ENCODE results near the gene DMRTB1. TPM values are rescaled to one million over a fixed set of nuclear protein-coding genes. Genes with fewer than 3 reads are reported as not detected.

DMRTB1 gene
- total and polyA plus RNA-seq, 2 donors (not counting 1 experiment from before 2014, with no cell fraction given) = not detected

DNA sequence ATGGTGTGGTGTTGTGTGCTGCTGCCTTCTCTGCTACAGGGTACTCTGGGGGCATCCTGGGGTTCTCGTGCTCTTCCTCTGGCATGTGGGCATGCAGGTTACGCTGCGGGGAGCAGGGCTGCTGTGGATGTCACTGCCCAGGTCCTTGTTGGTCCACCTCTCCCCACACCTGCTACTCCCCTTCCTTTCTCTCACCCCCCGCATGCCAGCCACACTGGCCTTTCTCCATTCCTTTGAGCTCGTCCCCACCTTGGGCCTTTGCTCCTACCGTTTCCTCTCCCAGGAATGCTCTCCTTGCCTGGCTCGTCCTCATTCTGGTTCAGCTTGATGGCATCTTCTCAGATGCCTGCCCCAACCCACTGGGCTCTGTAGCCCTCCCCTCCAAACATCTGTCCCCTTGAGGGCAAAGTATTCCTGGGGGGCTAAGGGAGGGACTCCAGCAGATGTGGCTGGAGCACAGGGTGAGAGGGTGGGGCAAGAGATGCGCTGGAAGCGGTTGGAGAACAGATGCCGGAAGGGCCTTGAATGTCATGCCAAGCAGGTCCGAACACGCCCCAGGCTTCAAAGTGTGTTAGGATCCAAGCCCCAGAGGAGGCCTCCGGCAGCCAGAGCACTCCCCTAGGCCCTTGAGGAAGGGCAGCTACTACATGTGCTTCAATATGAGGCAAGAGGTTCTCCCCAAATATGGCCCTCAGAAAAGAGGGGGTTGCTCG lies 23.4 kb downstream of the DMRTB1 start:
- Mint-ChIP-seq H3K4me3 (no peak overlapping the region), H3K4me1 (no peaks in the 10 kb centered on the region), H3K27me3 (peaks cover 25% of the 10 kb centered on the region), H3K27ac (no peak overlapping the region), H3K9me3 (ENCODE audit: insufficient read depth) (no peaks in the 10 kb centered on the region)
- intact Hi-C loops (cut with micrococcal nuclease) = no loop called here
- Histone ChIP-seq H3K9me3 (ENCODE audit: control extremely low read depth in 1 of 3, control insufficient read depth in 2 of 3, insufficient read depth in 1 of 3, low read length in 2 of 3) (no peaks in the 10 kb centered on the region), H3K4me1 (ENCODE audit: control insufficient read depth in 2 of 2, insufficient read depth in 2 of 2, low read length in 2 of 2) (no peaks in the 10 kb centered on the region), H4K20me1 (ENCODE audit: control insufficient read depth, insufficient read depth, low read length, poor library complexity, severe bottlenecking) (no peaks in the 10 kb centered on the region), H2AFZ (ENCODE audit: insufficient read depth, low read depth, low read length, poor library complexity, severe bottlenecking) (no peak overlapping the region), H3K27ac (ENCODE audit: low read length in 2 of 2) (no peak overlapping the region), H3K36me3 (replicated peaks in 1 of 2; ENCODE audit: control extremely low read depth in 1 of 2, control insufficient read depth in 1 of 2, extremely low read depth in 1 of 2, insufficient read depth in 2 of 2, low read length in 1 of 2) (no peaks in the 10 kb centered on the region), H3K27me3 (replicated peaks in 1 of 4; ENCODE audit: control extremely low read depth in 1 of 4, control insufficient read depth in 3 of 4, insufficient read depth in 4 of 4, low read length in 3 of 4) (peaks cover 0 to 4% (median 0%) of the 10 kb centered on the region in 4 experiments), H3K79me2 (ENCODE audit: control insufficient read depth, insufficient read depth, low read length) (no peaks in the 10 kb centered on the region), H3K4me2 (replicated peaks; ENCODE audit: low read depth, low read length, poor library complexity, severe bottlenecking) (no peak overlapping the region), H3K4me3 (ENCODE audit: control extremely low read depth in 1 of 5, extremely low read depth in 1 of 5, insufficient read depth in 1 of 5, low read depth in 2 of 5, low read length in 4 of 5) (no peak overlapping the region), H3K9ac (ENCODE audit: low read length) (no peak overlapping the region)
- TF ChIP-seq EZH2 (IDR thresholded peaks at IDR 0.05; ENCODE audit: borderline replicate concordance, insufficient read depth, low read depth, low read length, poor library complexity, severe bottlenecking) = no peak
- TF ChIP-seq, protein P1, sequence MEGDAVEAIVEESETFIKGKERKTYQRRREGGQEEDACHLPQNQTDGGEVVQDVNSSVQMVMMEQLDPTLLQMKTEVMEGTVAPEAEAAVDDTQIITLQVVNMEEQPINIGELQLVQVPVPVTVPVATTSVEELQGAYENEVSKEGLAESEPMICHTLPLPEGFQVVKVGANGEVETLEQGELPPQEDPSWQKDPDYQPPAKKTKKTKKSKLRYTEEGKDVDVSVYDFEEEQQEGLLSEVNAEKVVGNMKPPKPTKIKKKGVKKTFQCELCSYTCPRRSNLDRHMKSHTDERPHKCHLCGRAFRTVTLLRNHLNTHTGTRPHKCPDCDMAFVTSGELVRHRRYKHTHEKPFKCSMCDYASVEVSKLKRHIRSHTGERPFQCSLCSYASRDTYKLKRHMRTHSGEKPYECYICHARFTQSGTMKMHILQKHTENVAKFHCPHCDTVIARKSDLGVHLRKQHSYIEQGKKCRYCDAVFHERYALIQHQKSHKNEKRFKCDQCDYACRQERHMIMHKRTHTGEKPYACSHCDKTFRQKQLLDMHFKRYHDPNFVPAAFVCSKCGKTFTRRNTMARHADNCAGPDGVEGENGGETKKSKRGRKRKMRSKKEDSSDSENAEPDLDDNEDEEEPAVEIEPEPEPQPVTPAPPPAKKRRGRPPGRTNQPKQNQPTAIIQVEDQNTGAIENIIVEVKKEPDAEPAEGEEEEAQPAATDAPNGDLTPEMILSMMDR (IDR thresholded peaks at IDR 0.05) = no peak
- WGBS (ENCODE audit: insufficient coverage) = 92% methylated on average over 12 of the region's 14 CpGs
- no peak for DNase-seq
- no peak for ATAC-seq (ENCODE audit: low read depth)
- CTCF ChIA-PET = interaction anchor here (0.5 kb wide), 1 partner anchor 477 kb away, joined by 3 read pairs; no protein-coding TSS in a partner anchor
- POLR2A ChIA-PET = no interaction called here

DNA sequence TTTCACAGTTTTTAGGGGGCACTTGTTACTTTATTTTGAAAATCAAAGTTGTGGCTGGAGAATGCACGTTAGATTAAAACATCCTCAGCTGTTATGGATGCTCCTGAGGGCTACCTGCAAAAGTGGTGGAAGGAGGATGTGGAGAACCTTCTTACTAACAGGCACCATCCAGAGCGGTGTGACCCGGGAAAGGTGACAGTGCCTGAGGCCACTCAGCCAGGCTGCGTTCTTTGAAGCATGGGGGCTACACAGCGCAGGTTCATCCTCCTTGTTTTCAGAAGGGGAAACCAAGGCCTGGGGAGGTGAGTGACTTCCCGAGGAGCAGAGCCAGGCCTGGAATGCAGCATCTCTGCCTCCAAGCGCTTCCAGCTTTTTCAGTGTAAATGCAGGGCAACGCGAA lies 24.0 kb downstream of the DMRTB1 start:
- ChIA-PET POLR2A (no interaction called here), CTCF (interaction anchor here (0.8 kb wide), 1 partner anchor 90 kb away, joined by 3 read pairs; no protein-coding TSS in a partner anchor)
- no peak overlapping the region for H3K4me3 Mint-ChIP-seq
- intact Hi-C loops (cut with micrococcal nuclease) = no loop called here
- ATAC-seq (ENCODE audit: low read depth) (no peak), DNase-seq (no peak)
- H3K27me3 ChIP-seq (replicated peaks in 1 of 4; ENCODE audit: control extremely low read depth in 1 of 4, control insufficient read depth in 3 of 4, insufficient read depth in 4 of 4, low read length in 3 of 4) = peaks cover 0 to 4% (median 0%) of the 10 kb centered on the region in 4 experiments
- H3K9me3 ChIP-seq (ENCODE audit: control extremely low read depth in 1 of 3, control insufficient read depth in 2 of 3, insufficient read depth in 1 of 3, low read length in 2 of 3) = no peaks in the 10 kb centered on the region
- H3K4me2 ChIP-seq (replicated peaks; ENCODE audit: low read depth, low read length, poor library complexity, severe bottlenecking) = no peak overlapping the region
- H3K9ac ChIP-seq (ENCODE audit: low read length) = no peak overlapping the region
- no peak overlapping the region for H3K27ac Mint-ChIP-seq
- no peak overlapping the region for H3K27ac ChIP-seq (ENCODE audit: low read length in 2 of 2)
- 95% methylated on average over 8 of the region's 9 CpGs for WGBS (ENCODE audit: insufficient coverage)
- H3K4me3 ChIP-seq (ENCODE audit: control extremely low read depth in 1 of 5, extremely low read depth in 1 of 5, insufficient read depth in 1 of 5, low read depth in 2 of 5, low read length in 4 of 5) = no peak overlapping the region
- H3K4me1 ChIP-seq (ENCODE audit: control insufficient read depth in 2 of 2, insufficient read depth in 2 of 2, low read length in 2 of 2) = no peaks in the 10 kb centered on the region
- no peaks in the 10 kb centered on the region for H4K20me1 ChIP-seq (ENCODE audit: control insufficient read depth, insufficient read depth, low read length, poor library complexity, severe bottlenecking)
- H2AFZ ChIP-seq (ENCODE audit: insufficient read depth, low read depth, low read length, poor library complexity, severe bottlenecking) = no peak overlapping the region
- peaks cover 27% of the 10 kb centered on the region for H3K27me3 Mint-ChIP-seq
- no peaks in the 10 kb centered on the region for H3K36me3 ChIP-seq (replicated peaks in 1 of 2; ENCODE audit: control extremely low read depth in 1 of 2, control insufficient read depth in 1 of 2, extremely low read depth in 1 of 2, insufficient read depth in 2 of 2, low read length in 1 of 2)
- no peak for TF ChIP-seq EZH2 (IDR thresholded peaks at IDR 0.05; ENCODE audit: borderline replicate concordance, insufficient read depth, low read depth, low read length, poor library complexity, severe bottlenecking)
- TF ChIP-seq, protein P1 (IDR thresholded peaks at IDR 0.05) = no peak
- no peaks in the 10 kb centered on the region for H3K9me3 Mint-ChIP-seq (ENCODE audit: insufficient read depth)
- H3K4me1 Mint-ChIP-seq = no peaks in the 10 kb centered on the region
- H3K79me2 ChIP-seq (ENCODE audit: control insufficient read depth, insufficient read depth, low read length) = no peaks in the 10 kb centered on the region
